Stomach (tissue), 9 donors: Measurements from ENCODE around the gene MPST. TPM values are rescaled to one million over a fixed set of nuclear protein-coding genes. Genes with fewer than 3 reads are reported as not detected.
A peak's percentile ranks its signal among the peaks of the same experiment; 100 is the strongest.

Source experiments
- DNase-seq, 2 donors: peaks; one replicate each; pipeline versions ENCODE4 v3.0.0 to v3.0.0-alpha.2; 2013 to 2019
- H3K27ac ChIP-seq, 5 donors: fragments of 200-600 bp in 4 of 5; sonication (generic) in 4 of 5; one replicate each; pipeline ENCODE4 v1.5.1; 2013 to 2019; ENCODE audit warnings: mild to moderate bottlenecking in 1 of 5, moderate library complexity in 1 of 5
- H3K27me3 ChIP-seq, 3 donors: fragments of 200-600 bp; sonication (generic); one replicate each; pipeline ENCODE4 v1.5.1; 2017 to 2019; ENCODE audit warnings: mixed run types in 1 of 3
- H3K36me3 ChIP-seq, 4 donors: fragments of 200-600 bp; sonication (generic); 1 replicate in 3 of 4; 2 replicates in 1 of 4; pipeline ENCODE4 v1.5.1; 2016 to 2019
- H3K4me1 ChIP-seq, 4 donors: fragments of 200-600 bp; sonication (generic); one replicate each; pipeline ENCODE4 v1.5.1; 2016 to 2019
- H3K4me3 ChIP-seq, 4 donors: fragments of 200-600 bp; sonication (generic) in 3 of 4; one replicate each; pipeline ENCODE4 v1.5.1; 2016 to 2019; ENCODE audit warnings: mild to moderate bottlenecking in 1 of 4
- H3K9me3 ChIP-seq, 4 donors: fragments of 200-600 bp; sonication (generic); one replicate each; pipeline ENCODE4 v1.5.1; 2016 to 2019
- CTCF ChIP-seq, 7 experiments: fragments of 450-650 bp in 4 of 7; fragments of 200-600 bp in 3 of 7; sonication (generic) in 3 of 7; IDR thresholded peaks; one replicate each; pipeline ENCODE4 v1.5.1; 2016 to 2019; ENCODE audit warnings: antibody characterized with exemption in 7 of 7, control low read depth in 2 of 7, mild to moderate bottlenecking in 1 of 7
- EP300 ChIP-seq: sonication (generic); formaldehyde crosslinking; IDR thresholded peaks from one replicate; pipeline ENCODE4 v1.6.1; 2017; ENCODE audit warnings: antibody characterized with exemption
- POLR2A ChIP-seq, 4 donors: fragments of 450-650 bp; IDR thresholded peaks; one replicate each; pipeline ENCODE4 v1.6.1; 2016; ENCODE audit warnings: antibody characterized with exemption in 4 of 4, control low read depth in 2 of 4, mild to moderate bottlenecking in 1 of 4, moderate library complexity in 1 of 4
- POLR2AphosphoS5 ChIP-seq, 3 donors: sonication (generic); formaldehyde crosslinking; IDR thresholded peaks; one replicate each; pipeline ENCODE4 v1.6.1; 2016; ENCODE audit warnings: antibody characterized with exemption in 3 of 3
- WGBS, 5 donors: extraction: QIAGEN DNeasy Blood & Tissue Kit in 3 of 5; methylation state at CpG; one replicate each; pipeline versions ENCODE4 v1.1.5 to v1.1.7; 2013 to 2018; 5-methylcytosine and 5-hydroxymethylcytosine counted together
- intact Hi-C: fragments of 100-400 bp; cut with DNase I; formaldehyde crosslinking; loops from one replicate; pipeline ENCODE4 v1.15.1; 2023; ENCODE audit warnings: low total_unique reads
- polyA plus RNA-seq, 3 donors: library from polyadenylated mRNA; stranded (reverse); fragments of 200-250 nt; gene quantifications; one replicate each; pipeline ENCODE4 v1.2.3, GENCODE V29; 2013
- total RNA-seq, 5 donors: library from RNA; depleted of rRNA; stranded (reverse); fragments of >200 nt; gene quantifications; one replicate each; pipeline versions ENCODE4 v1.1.0 to v1.2.3, GENCODE V29; 2014 to 2016
- donor health status: healthy with polysubstance abuse.
- donor health status: Bipolar disorder and iron deficiency.
- donor health status: healthy.

The MPST gene
- total and polyA plus RNA-seq, 8 donors = 48.3 to 1,943 (median 154) TPM

GRCh38 chr22:37037669-37038068 is 18.1 kb downstream of the MPST start:
- no peak for DNase-seq
- TF ChIP-seq CTCF (IDR thresholded peaks at IDR 0.05) = no peak
- TF ChIP-seq POLR2AphosphoS5 (IDR thresholded peaks at IDR 0.05) = no peak
- TF ChIP-seq EP300 = no peak
- no peak for TF ChIP-seq POLR2A (IDR thresholded peaks at IDR 0.05)
- intact Hi-C loops = no loop called here
- H3K27ac ChIP-seq = no peak overlapping the region
- H3K4me1 ChIP-seq = peaks cover 4 to 18% (median 11%) of the 10 kb centered on the region in 4 donors
- H3K36me3 ChIP-seq = no peaks in the 10 kb centered on the region
- H3K27me3 ChIP-seq = peaks cover 0 to 19% (median 9%) of the 10 kb centered on the region in 3 donors
- H3K4me3 ChIP-seq = no peak overlapping the region
- H3K9me3 ChIP-seq = no peaks in the 10 kb centered on the region
- WGBS, 5 donors = 63 to 80% (median 74%) methylated on average over 14 of the region's 14 CpGs

- Histone ChIP-seq H3K27me3 (peaks cover 0 to 26% (median 9%) of the 10 kb centered on the region in 3 donors), H3K9me3 (no peaks in the 10 kb centered on the region), H3K27ac (no peak overlapping the region), H3K4me1 (peaks cover 0 to 19% (median 12%) of the 10 kb centered on the region in 4 donors), H3K4me3 (no peak overlapping the region), H3K36me3 (no peaks in the 10 kb centered on the region)
- WGBS, 5 donors = 86 to 94% (median 91%) methylated on average over 2 of the region's 2 CpGs
- intact Hi-C loops = no loop called here
- TF ChIP-seq POLR2A (IDR thresholded peaks at IDR 0.05) = no peak
- TF ChIP-seq POLR2AphosphoS5 (IDR thresholded peaks at IDR 0.05) = no peak
- no peak for TF ChIP-seq CTCF (IDR thresholded peaks at IDR 0.05)
- no peak for TF ChIP-seq EP300
- no peak for DNase-seq
Measured at GRCh38 chr22:37039466-37039865, 19.9 kb downstream of the MPST start.

GRCh38 chr22:37043209-37043827 is 23.8 kb downstream of the MPST start:
- no peak overlapping the region for H3K4me3 ChIP-seq

More at GRCh38 chr22:37043209-37043827, 23.8 kb downstream of the MPST start:
- WGBS, 5 donors = 55 to 67% (median 63%) methylated on average over 7 of the region's 7 CpGs
- H3K27me3 ChIP-seq = peaks cover 0 to 7% (median 0%) of the 10 kb centered on the region in 3 donors
- peaks cover 0 to 21% (median 14%) of the 10 kb centered on the region in 4 donors for H3K4me1 ChIP-seq
- H3K27ac ChIP-seq = peak overlapping the region in 2 of 5 donors; percentile 43 to 69
- TF ChIP-seq CTCF (IDR thresholded peaks at IDR 0.05) = no peak
- no peak for TF ChIP-seq EP300
- TF ChIP-seq POLR2AphosphoS5 (IDR thresholded peaks at IDR 0.05) = no peak
- no peak for TF ChIP-seq POLR2A (IDR thresholded peaks at IDR 0.05)
- DNase-seq = no peak
- H3K9me3 ChIP-seq = no peaks in the 10 kb centered on the region
- H3K36me3 ChIP-seq = no peaks in the 10 kb centered on the region
- intact Hi-C loops = no loop called here
